Retinal pigment epithelial cell (primary cell): Measurements from ENCODE around the gene CXCR2.
"Not testable (repeated sequence)": the region's sequence is repeated elsewhere in the genome, so short reads cannot be mapped to it uniquely, and the experiment has no call there.

Source experiments
- DNase-seq: peaks from one replicate; pipeline ENCODE4 v3.0.0-alpha.2; 2010; ENCODE audit warnings: low read depth
- H3K4me3 ChIP-seq: 2 replicates; pipeline ENCODE4 v1.5.1; 2011; ENCODE audit warnings: mild to moderate bottlenecking, low read length, control low read depth, moderate library complexity
- CTCF ChIP-seq: conservative IDR thresholded peaks from 2 replicates; pipeline ENCODE4 v1.5.1; 2011; ENCODE audit warnings: low read depth, low read length, control low read depth, inconsistent platforms

Gene CXCR2

GRCh38 chr2:218169757-218170546 lies 44.1 kb downstream of the CXCR2 start:
- no peak for DNase-seq
- H3K4me3 ChIP-seq = no peak overlapping the region
- TF ChIP-seq CTCF = no peak

DNA sequence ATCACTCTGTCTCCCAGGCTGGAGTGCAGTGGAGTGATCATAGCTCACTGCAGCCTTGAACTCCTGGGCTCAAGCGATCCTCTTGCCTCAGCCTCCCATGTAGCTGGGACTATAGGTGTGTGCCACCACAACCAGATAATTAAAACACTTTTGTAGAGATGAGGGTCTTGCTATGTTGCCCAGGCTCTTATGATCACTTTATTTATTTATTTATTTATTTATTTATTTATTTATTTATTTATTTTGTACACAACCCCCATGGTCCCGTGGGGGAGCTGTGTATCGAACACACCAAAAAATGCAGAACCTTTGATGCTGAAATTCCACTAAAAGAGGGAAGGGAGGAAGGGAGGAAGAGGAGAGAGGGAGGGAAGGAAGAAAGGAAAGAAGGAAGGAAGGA lies 45.9 kb downstream of the CXCR2 start:
- H3K4me3 ChIP-seq, DNase-seq: not testable (repeated sequence)

- no peak for DNase-seq
- H3K4me3 ChIP-seq = no peak overlapping the region
- no peak for TF ChIP-seq CTCF
Measured at GRCh38 chr2:218172845-218173244, 47.0 kb downstream of the CXCR2 start.

GRCh38 chr2:218179782-218180181 lies 54.0 kb downstream of the CXCR2 start:
- TF ChIP-seq CTCF = no peak
- H3K4me3 ChIP-seq = no peak overlapping the region
- DNase-seq = no peak

DNA sequence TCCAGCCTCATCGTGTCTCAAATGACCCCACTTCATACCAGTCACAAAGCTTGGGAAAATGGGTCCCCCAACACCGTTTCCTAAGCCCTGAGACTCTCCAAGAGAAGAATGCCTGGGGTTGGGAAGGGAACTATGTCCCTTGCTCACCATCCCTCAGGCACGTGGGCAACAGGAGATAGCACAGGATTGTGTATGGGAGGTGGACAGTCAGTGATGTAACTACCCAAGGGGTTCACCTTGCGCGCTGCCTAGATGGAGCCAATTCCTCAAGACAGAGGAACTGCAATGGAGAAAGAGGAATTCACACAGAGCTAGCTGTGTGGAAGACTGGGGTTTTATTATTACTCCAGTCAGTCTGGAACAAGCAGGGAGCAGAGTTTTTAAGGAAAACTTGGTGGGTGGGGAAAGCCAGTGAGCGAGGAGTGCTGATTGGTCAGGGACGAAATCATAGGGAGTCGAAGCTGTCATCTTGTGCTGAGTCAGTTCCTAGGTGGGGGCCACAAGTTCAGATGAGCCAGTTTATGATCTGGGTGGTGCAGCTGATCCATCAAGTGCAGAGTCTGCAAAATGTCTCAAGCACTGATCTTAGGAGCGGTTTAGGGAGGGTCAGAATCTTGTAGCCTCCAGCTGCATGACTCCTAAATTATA lies 54.8 kb downstream of the CXCR2 start:
- no peak for TF ChIP-seq CTCF
- H3K4me3 ChIP-seq = no peak overlapping the region
- DNase-seq = no peak

- no peak for DNase-seq
- H3K4me3 ChIP-seq = no peak overlapping the region
- no peak for TF ChIP-seq CTCF
Measured at GRCh38 chr2:218184331-218184730, 58.5 kb downstream of the CXCR2 start.

DNA sequence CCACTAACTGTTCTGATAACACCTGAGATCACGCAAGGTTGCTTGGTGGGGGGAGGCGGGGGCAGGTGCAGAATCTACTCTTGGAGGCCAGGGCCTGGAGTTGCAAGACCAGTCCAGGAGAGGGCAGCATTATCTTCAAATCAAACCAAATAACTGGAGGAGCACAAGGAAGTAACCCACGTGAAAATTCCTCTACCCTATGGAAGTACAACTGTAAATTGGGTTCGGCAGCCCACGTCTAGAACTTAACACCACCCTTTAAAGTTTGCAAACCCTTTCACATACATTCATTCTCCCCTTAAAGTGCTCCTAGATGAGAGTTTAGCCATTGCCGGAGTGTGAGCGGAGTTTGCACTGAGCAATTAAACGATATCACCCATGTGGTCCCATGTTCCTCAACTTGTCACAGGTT lies 60.5 kb downstream of the CXCR2 start:
- no peak for DNase-seq
- peak; percentile 84 for TF ChIP-seq CTCF
- H3K4me3 ChIP-seq = no peak overlapping the region
